Measurements from ENCODE around the gene KIAA0319L.

Gene KIAA0319L

GRCh38 chr1:35535243-35535642 lies 22.0 kb downstream of the KIAA0319L start:
- no peak for DNase-seq

- no peak for DNase-seq
These were observed 23.6 kb downstream of the KIAA0319L start for GRCh38 chr1:35533586-35533985.

GRCh38 chr1:35532497-35533223 lies 24.5 kb downstream of the KIAA0319L start:
- DNase-seq = no peak

- no peak for DNase-seq
These were observed 25.8 kb downstream of the KIAA0319L start for GRCh38 chr1:35531368-35531767.

- no peak for DNase-seq
These were observed 26.3 kb downstream of the KIAA0319L start for GRCh38 chr1:35530946-35531345.

GRCh38 chr1:35530168-35530567 lies 27.0 kb downstream of the KIAA0319L start:
- DNase-seq = no peak

- no peak for DNase-seq
These were observed 33.1 kb downstream of the KIAA0319L start for GRCh38 chr1:35524106-35524505.

- no peak for DNase-seq
These were observed 37.8 kb downstream of the KIAA0319L start for GRCh38 chr1:35519432-35519831.

GRCh38 chr1:35518183-35518582 lies 39.0 kb downstream of the KIAA0319L start:
- DNase-seq = no peak

GRCh38 chr1:35511305-35511704 lies 45.9 kb downstream of the KIAA0319L start:
- DNase-seq = no peak

GRCh38 chr1:35509558-35509957 lies 47.6 kb downstream of the KIAA0319L start:
- DNase-seq = no peak

- DNase-seq = no peak
These were observed 49.3 kb downstream of the KIAA0319L start for GRCh38 chr1:35507947-35508346.

- no peak for DNase-seq
These were observed 50.0 kb downstream of the KIAA0319L start for GRCh38 chr1:35506960-35507912.

- no peak for DNase-seq
These were observed 51.0 kb downstream of the KIAA0319L start for GRCh38 chr1:35505911-35506798.

GRCh38 chr1:35502242-35502641 lies 55.0 kb downstream of the KIAA0319L start:
- no peak for DNase-seq

GRCh38 chr1:35500439-35500838 lies 56.8 kb downstream of the KIAA0319L start:
- DNase-seq = no peak

GRCh38 chr1:35499652-35500176 lies 57.5 kb downstream of the KIAA0319L start:
- DNase-seq = no peak

GRCh38 chr1:35499231-35499630 lies 58.0 kb downstream of the KIAA0319L start:
- DNase-seq = no peak

GRCh38 chr1:35497571-35497970 lies 59.6 kb downstream of the KIAA0319L start:
- DNase-seq = no peak

GRCh38 chr1:35490250-35490649 lies 67.0 kb downstream of the KIAA0319L start:
- DNase-seq = no peak

- no peak for DNase-seq
These were observed 68.9 kb downstream of the KIAA0319L start for GRCh38 chr1:35488336-35488735.

- DNase-seq = no peak
These were observed 70.3 kb downstream of the KIAA0319L start for GRCh38 chr1:35486858-35487408.

Measured in left hindlimb (tissue), 1 donor.